GM13977 (cell line): Measurements from ENCODE around the gene SKIC3.

Source experiments
- DNase-seq: peaks from one replicate; pipeline ENCODE4 v3.0.0; 2012; ENCODE audit warnings: low spot score
- CTCF ChIP-seq: IDR thresholded peaks from 2 replicates; pipeline ENCODE4 v1.5.1; 2012; ENCODE audit warnings: mild to moderate bottlenecking, control low read depth; ENCODE audit not compliant: insufficient read depth; ENCODE audit errors: extremely low read depth, missing control alignments
- in situ Hi-C: fragments of 300-500 bp; cut with MboI; formaldehyde crosslinking; loops from one replicate; pipeline ENCODE4 v1.12.0; 2022; ENCODE audit warnings: low sequenced_read_pairs, low pct_unique_long_range_greater_than_20kb, mixed read lengths, inconsistent platforms; ENCODE audit not compliant: unreplicated experiment

SKIC3 gene

GRCh38 chr5:95533761-95534160 lies 21.0 kb downstream of the SKIC3 start:
- in situ Hi-C loops = no loop called here
- DNase-seq = no peak
- no peak for TF ChIP-seq CTCF

DNA sequence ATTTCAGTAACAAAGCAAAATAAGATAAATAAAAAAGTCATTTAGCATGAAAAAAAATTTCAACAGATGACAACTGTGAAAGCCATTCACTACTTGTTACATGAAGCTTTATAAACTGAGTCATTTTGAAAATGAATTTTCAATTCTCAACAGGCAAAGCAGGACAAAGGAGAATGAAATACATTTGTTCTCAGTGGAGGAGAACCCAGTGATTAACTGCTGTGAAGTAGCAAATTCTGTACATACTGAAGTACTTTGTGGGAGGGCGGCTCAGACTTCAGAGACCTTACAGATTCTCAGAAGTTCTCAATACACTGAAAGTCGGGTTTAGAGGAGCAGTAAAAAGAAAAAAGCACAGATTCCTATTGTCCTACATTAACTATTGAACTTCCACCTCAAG lies 21.7 kb downstream of the SKIC3 start:
- no peak for DNase-seq
- in situ Hi-C loops = no loop called here
- no peak for TF ChIP-seq CTCF

DNA sequence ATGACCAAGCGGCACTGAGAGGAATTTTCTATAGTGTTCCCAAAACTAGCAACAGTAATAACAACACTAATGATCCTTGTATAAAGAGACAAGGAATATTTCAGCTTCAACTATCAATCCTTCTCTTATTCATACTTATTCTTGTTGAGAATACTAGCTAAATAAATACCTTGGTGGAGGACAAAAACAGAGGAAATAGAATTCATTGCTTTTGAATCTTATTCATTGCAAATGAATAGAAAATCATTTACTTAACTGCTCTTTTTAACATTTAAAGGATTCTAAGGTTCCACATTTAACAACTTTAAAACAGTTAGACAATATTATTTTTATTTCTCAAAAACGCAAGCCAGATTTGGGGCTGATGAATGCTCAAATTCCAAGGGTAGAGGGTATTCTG lies 22.4 kb downstream of the SKIC3 start:
- TF ChIP-seq CTCF = no peak
- in situ Hi-C loops = no loop called here
- no peak for DNase-seq

GRCh38 chr5:95531491-95531890 lies 23.3 kb downstream of the SKIC3 start:
- DNase-seq = no peak
- no peak for TF ChIP-seq CTCF
- in situ Hi-C loops = no loop called here

DNA sequence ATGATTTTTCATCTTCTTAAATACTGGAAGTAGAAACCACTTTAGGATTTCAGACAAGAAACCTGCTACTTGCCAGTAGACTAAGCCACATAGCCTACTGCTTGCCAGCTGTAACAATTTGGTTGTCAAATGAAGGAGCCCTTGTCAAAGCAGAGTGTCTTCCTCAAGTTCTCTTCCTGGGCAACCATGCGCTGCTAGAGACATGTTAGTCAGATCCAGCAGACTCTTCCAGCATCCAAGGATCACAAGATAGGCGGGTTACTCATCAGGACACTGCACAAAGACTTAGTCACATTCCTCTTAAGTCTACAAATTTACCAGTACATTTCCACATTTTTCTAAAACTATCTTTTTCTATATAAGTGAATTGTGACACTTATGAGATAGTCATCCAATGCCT lies 24.4 kb downstream of the SKIC3 start:
- in situ Hi-C loops = no loop called here
- no peak for TF ChIP-seq CTCF
- DNase-seq = no peak

- no peak for DNase-seq
- no peak for TF ChIP-seq CTCF
- in situ Hi-C loops = no loop called here
These were observed 26.2 kb downstream of the SKIC3 start for GRCh38 chr5:95528565-95528964.

DNA sequence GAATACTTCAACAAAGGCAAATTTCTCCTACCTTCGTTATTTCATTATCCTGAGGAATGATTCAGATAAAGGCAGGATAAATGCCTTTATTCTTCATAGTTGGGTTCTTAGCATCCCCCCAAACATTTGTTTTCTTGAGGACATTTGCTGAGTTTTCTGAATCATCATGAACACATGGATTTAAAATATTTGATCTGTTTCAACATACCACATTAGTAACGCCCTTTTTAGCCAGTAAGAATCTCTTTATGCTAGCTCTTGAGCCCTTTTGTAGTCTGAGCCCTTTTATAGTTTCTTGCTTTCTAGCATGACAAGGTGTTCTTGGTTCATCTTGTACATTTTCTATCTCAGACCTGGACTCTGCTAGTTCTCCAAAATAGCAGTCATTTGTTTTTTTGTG lies 27.9 kb downstream of the SKIC3 start:
- in situ Hi-C loops = no loop called here
- no peak for DNase-seq
- no peak for TF ChIP-seq CTCF
